IMR-90 (cell line): ENCODE data around the gene COL4A3. TPM values are rescaled to one million over a fixed set of nuclear protein-coding genes. Genes with fewer than 3 reads are reported as not detected.

Source experiments
- ATAC-seq: fragments of 200-7000 bp; cut with Tn5 transposase; 2 replicates; pipeline ENCODE4 v1.9.1; 2020; ENCODE audit warnings: low read depth, mild to moderate bottlenecking, moderate library complexity
- BruUV-seq: library from RNA; stranded (reverse); fragments of 400-500 nt; replicated peaks from 2 replicates; lab custom pipeline; 2021; lab: Mats Ljungman, UMichigan
- CTCF ChIA-PET: fragments of 300-600 bp; formaldehyde crosslinking; extraction: SDS; loops from one replicate; lab custom pipeline; 2021; ENCODE audit warnings: antibody characterized with exemption; lab: Yijun Ruan, JAX
- POLR2A ChIA-PET: fragments of 300-600 bp; sonication (Branson Sonifier 250); formaldehyde crosslinking; loops from one replicate; lab custom pipeline; 2022; ENCODE audit warnings: antibody characterized with exemption; ENCODE audit not compliant: unreplicated experiment; lab: Charles Lee
- DNase-seq: peaks from one replicate; pipeline ENCODE4 v3.0.0; 2013
- H2AFZ ChIP-seq: replicated peaks from 2 replicates; pipeline ENCODE3; 2013; ENCODE audit warnings: low read length, mild to moderate bottlenecking; ENCODE audit not compliant: poor library complexity
- H2AK5ac ChIP-seq: 2 replicates; pipeline ENCODE4 v1.6.1; 2013; ENCODE audit warnings: low read depth, low read length, inconsistent platforms
- H2AK9ac ChIP-seq: replicated peaks from 2 replicates; pipeline ENCODE3; 2013; ENCODE audit warnings: mild to moderate bottlenecking, low read depth, low read length, moderate library complexity; ENCODE audit not compliant: poor library complexity
- H2BK120ac ChIP-seq: 2 replicates; pipeline ENCODE4 v1.6.1; 2013; ENCODE audit warnings: low read depth, low read length, inconsistent platforms
- H2BK15ac ChIP-seq: 3 replicates; pipeline ENCODE4 v1.6.1; 2013; ENCODE audit warnings: low read depth, low read length, inconsistent platforms
- H2BK20ac ChIP-seq: 2 replicates; pipeline ENCODE4 v1.6.1; 2013; ENCODE audit warnings: low read depth, mild to moderate bottlenecking, inconsistent platforms, low read length, moderate library complexity
- H2BK5ac ChIP-seq: 2 replicates; pipeline ENCODE4 v1.6.1; 2013; ENCODE audit warnings: mild to moderate bottlenecking, low read depth, low read length, inconsistent platforms; ENCODE audit not compliant: poor library complexity, severe bottlenecking
- H3K14ac ChIP-seq: replicated peaks from 2 replicates; pipeline ENCODE4 v1.6.1; 2013; ENCODE audit warnings: low read depth, low read length, inconsistent platforms
- H3K18ac ChIP-seq: 2 replicates; pipeline ENCODE4 v1.6.1; 2013; ENCODE audit warnings: low read depth, low read length, control low read depth
- H3K23ac ChIP-seq: 2 replicates; pipeline ENCODE4 v1.6.1; 2013; ENCODE audit warnings: low read depth, low read length, inconsistent platforms
- H3K27ac ChIP-seq: 2 replicates; pipeline ENCODE4 v1.5.1; 2013; ENCODE audit warnings: mild to moderate bottlenecking, control low read depth, low read length; ENCODE audit not compliant: insufficient read depth
- H3K27me3 ChIP-seq: 2 replicates; pipeline ENCODE4 v1.6.1; 2013; ENCODE audit warnings: low read length; ENCODE audit not compliant: control insufficient read depth, insufficient read depth
- H3K36me3 ChIP-seq: 2 replicates; pipeline ENCODE4 v1.6.1; 2013; ENCODE audit warnings: low read length, mixed read lengths; ENCODE audit not compliant: control insufficient read depth, insufficient read depth
- H3K4ac ChIP-seq: 2 replicates; pipeline ENCODE4 v1.6.1; 2013; ENCODE audit warnings: low read depth, low read length, inconsistent platforms
- H3K4me1 ChIP-seq: 2 replicates; pipeline ENCODE4 v1.6.1; 2013; ENCODE audit warnings: low read length, mixed read lengths; ENCODE audit not compliant: control insufficient read depth, insufficient read depth
- H3K4me2 ChIP-seq: 2 replicates; pipeline ENCODE4 v1.6.1; 2013; ENCODE audit warnings: low read depth, mild to moderate bottlenecking, control low read depth, low read length, moderate library complexity
- H3K4me3 ChIP-seq: 2 replicates; pipeline ENCODE4 v1.5.1; 2013; ENCODE audit warnings: low read depth, mild to moderate bottlenecking, control low read depth, low read length, moderate library complexity; ENCODE audit not compliant: insufficient read depth
- H3K56ac ChIP-seq: 2 replicates; pipeline ENCODE4 v1.6.1; 2013; ENCODE audit warnings: low read length, inconsistent platforms; ENCODE audit not compliant: insufficient read depth; ENCODE audit errors: extremely low read depth
- H3K79me1 ChIP-seq, 2 experiments: 2 replicates each; pipeline ENCODE4 v1.6.1; 2013; ENCODE audit warnings: low read length in 2 of 2, inconsistent platforms in 1 of 2, low read depth in 1 of 2
- H3K9ac ChIP-seq: 2 replicates; pipeline ENCODE4 v1.6.1; 2013; ENCODE audit warnings: low read depth, low read length, control low read depth
- H3K9me1 ChIP-seq: 2 replicates; pipeline ENCODE4 v1.6.1; 2013; ENCODE audit warnings: low read length, inconsistent platforms; ENCODE audit not compliant: insufficient read depth
- H3K9me3 ChIP-seq: 2 replicates; pipeline ENCODE4 v1.6.1; 2013; ENCODE audit warnings: low read length; ENCODE audit not compliant: control insufficient read depth, insufficient read depth
- H4K20me1 ChIP-seq: 2 replicates; pipeline ENCODE4 v1.6.1; 2013; ENCODE audit warnings: low read length, inconsistent platforms; ENCODE audit not compliant: insufficient read depth
- H4K5ac ChIP-seq: 2 replicates; pipeline ENCODE4 v1.6.1; 2013; ENCODE audit warnings: mild to moderate bottlenecking, low read depth, low read length, control low read depth
- H4K8ac ChIP-seq, 2 experiments: 2 replicates each; pipeline ENCODE4 v1.6.1; 2013; ENCODE audit warnings: low read depth in 2 of 2, low read length in 2 of 2, control low read depth in 1 of 2, inconsistent platforms in 1 of 2
- H4K91ac ChIP-seq: 2 replicates; pipeline ENCODE4 v1.6.1; 2013; ENCODE audit warnings: low read depth, low read length, inconsistent platforms; ENCODE audit not compliant: insufficient read depth
- CHD1 ChIP-seq: IDR thresholded peaks from 2 replicates; pipeline ENCODE4 v1.6.1; 2012; ENCODE audit warnings: low read depth, low read length, improper control_type of control experiment
- USF2 ChIP-seq: fragments of 150-350 bp; IDR thresholded peaks from 2 replicates; pipeline ENCODE4 v1.6.1; 2017; ENCODE audit warnings: mild to moderate bottlenecking, antibody characterized with exemption, low read length, low read depth
- WGBS, 2 experiments: methylation state at CpG; one replicate each; pipeline versions ENCODE4 v1.1.5 to v1.1.7; 2013; ENCODE audit warnings: missing lambda C conversion rate in 2 of 2; ENCODE audit not compliant: insufficient read length in 1 of 2; ENCODE audit errors: extremely low coverage in 2 of 2; 5-methylcytosine and 5-hydroxymethylcytosine counted together
- dilution Hi-C: fragments of 300-500 bp; cut with HindIII; formaldehyde crosslinking; loops from one replicate; pipeline ENCODE4 v1.14.3; 2018; ENCODE audit warnings: low sequenced_read_pairs; ENCODE audit not compliant: unreplicated experiment
- in situ Hi-C: fragments of 300-500 bp; cut with MboI; formaldehyde crosslinking; loops from 3 replicates; pipeline ENCODE4 v1.14.3; 2019; ENCODE audit warnings: low sequenced_read_pairs, inconsistent platforms, mixed read lengths
- intact Hi-C: fragments of 100-400 bp; cut with micrococcal nuclease; formaldehyde crosslinking; loops from 2 replicates; pipeline ENCODE4 v1.10.0; 2022
- polyA plus RNA-seq, 3 experiments: library from polyadenylated mRNA; depleted of rRNA; stranded (reverse); fragments of >200 nt; gene quantifications; 2 replicates each; pipeline ENCODE4 v1.2.3, GENCODE V29; 2012; ENCODE audit warnings: low replicate concordance in 1 of 3
- total RNA-seq: library from RNA; depleted of rRNA; stranded (reverse); fragments of >200 nt; gene quantifications from 2 replicates; pipeline ENCODE4 v1.2.3, GENCODE V29; 2012

The COL4A3 gene
- total and polyA plus RNA-seq, 2 of the 4 experiments (the other 2 are of a cell fraction) = not detected

DNA sequence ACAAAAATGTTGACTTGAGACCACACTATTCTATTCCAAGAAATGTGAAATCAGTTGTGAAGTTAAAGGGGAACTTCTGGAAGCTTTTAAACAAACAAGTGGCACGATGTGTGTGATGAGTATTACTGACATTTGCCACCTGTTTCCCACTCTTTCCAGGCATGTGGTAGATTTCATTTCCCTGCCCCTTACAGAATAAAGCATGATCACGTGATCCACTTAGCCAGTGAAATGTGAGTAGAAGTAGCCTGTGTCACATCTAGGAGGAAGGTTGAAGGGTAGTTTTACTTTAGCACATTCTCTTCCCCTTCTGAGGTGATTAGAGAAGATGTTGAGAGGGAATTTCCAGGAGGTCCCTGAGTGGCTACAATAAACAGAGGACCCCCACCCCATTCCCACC lies 4.3 kb upstream of the COL4A3 start:
- H3K4me1 ChIP-seq = no peaks in the 10 kb centered on the region; the same call in 1 of the 2 replicates
- no TSS peak for BruUV-seq
- in situ Hi-C loops = no loop called here
- dilution Hi-C loops = no loop called here
- no peak overlapping the region for H3K9ac ChIP-seq
- peaks cover 28% of the 10 kb centered on the region for H3K27me3 ChIP-seq
- no peak overlapping the region for H2BK5ac ChIP-seq
- no peak overlapping the region for H3K18ac ChIP-seq
- H3K36me3 ChIP-seq = no peaks in the 10 kb centered on the region
- H3K4me3 ChIP-seq = no peak overlapping the region
- H4K20me1 ChIP-seq = no peaks in the 10 kb centered on the region
- H3K27ac ChIP-seq = no peak overlapping the region
- no peak overlapping the region for H3K4ac ChIP-seq
- no peak overlapping the region for H4K5ac ChIP-seq
- H2AK5ac ChIP-seq = no peak overlapping the region
- H3K14ac ChIP-seq = no peak overlapping the region
- H4K8ac ChIP-seq = no peak overlapping the region
- H3K23ac ChIP-seq = no peak overlapping the region
- ATAC-seq (no peak), DNase-seq (no peak)
- intact Hi-C loops = no loop called here
- no peak overlapping the region for H3K4me2 ChIP-seq
- H4K91ac ChIP-seq = no peak overlapping the region
- H3K79me1 ChIP-seq = no peaks in the 10 kb centered on the region
- no peak overlapping the region for H2BK20ac ChIP-seq
- H2BK120ac ChIP-seq = no peak overlapping the region
- ChIA-PET POLR2A (no interaction called here), CTCF (no interaction called here)
- no peaks in the 10 kb centered on the region for H3K9me3 ChIP-seq
- no CpG with 5 or more reads among the region's 2 CpGs for WGBS, 2 experiments
- H3K56ac ChIP-seq = no peak overlapping the region
- H2AK9ac ChIP-seq = no peak overlapping the region
- no peak overlapping the region for H2BK15ac ChIP-seq
- no peak for TF ChIP-seq CHD1
- peak; percentile 19; the same call in 1 of the 2 replicates for TF ChIP-seq USF2
- H3K9me1 ChIP-seq = no peaks in the 10 kb centered on the region
- H2AFZ ChIP-seq = no peak overlapping the region
